NCI-H1092 (cell line): ENCODE results near the gene NOS3.
A peak's percentile ranks its signal among the peaks of the same experiment; 100 is the strongest.

Experiments
- DNase-seq: peaks from one replicate; lab custom pipeline; 2025; lab: John Stamatoyannopoulos, UW

Gene NOS3

GRCh38 chr7:150979713-150980390 is 11.0 kb upstream of the NOS3 start:
- DNase-seq = no peak

DNA sequence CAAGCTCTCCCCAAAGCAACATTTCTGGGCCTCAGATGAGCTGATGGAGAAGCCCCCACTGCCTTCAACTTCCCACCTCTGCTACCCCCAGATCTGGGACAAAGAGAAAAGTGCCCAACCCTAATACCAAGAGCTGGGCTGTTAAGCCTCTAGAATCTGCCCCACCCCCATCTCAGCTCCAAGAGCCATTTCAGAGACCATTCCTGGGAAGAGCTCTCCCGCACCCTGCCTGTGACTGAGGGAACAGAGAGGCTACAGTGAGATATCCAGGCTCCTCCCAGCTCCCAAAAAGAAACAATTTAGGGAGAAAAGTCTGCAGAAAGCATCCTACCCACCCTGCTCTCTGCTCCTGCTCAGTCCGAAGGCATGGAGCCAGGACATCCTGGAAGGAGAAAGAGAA is 10.2 kb upstream of the NOS3 start:
- DNase-seq = no peak

DNA sequence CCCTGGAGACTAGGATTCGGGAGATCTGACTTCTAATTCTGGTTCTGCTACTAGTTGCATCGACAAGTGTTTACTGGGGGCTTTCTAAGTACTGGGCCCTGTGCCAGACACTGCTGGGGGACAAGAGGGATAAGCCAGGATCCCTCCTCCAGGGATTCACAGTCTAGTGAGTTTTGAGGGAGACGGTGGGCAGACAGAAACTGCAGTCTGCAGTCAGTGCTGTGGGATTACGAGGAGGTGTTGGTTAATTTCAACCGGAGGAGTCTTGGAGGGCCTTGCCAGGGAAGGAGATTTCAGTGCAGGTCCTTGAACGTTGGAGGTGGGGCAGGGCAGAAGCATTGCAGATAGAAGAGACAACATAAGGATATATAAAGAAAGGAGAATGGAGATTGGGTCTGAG is 9.2 kb upstream of the NOS3 start:
- peak; percentile 30 for DNase-seq

DNA sequence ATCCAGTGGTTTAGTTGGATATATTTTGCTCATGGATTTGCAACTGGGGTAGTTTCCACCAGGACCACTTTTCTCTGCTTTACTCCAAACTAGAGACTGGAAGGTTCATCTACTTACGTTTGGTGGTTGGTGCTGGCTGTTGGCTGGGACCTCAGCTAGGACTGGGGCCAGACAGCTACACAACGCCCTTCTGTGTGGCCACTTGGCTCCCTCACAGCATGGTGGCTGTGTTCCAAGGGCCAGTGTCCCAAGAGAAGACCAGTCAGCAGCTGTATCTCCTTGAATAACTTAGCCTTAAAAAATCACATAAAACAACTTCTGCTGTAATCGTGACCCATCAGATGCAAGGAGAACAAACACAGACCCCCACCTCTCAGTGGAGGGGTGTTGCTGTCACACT is 8.5 kb upstream of the NOS3 start:
- no peak for DNase-seq

DNA sequence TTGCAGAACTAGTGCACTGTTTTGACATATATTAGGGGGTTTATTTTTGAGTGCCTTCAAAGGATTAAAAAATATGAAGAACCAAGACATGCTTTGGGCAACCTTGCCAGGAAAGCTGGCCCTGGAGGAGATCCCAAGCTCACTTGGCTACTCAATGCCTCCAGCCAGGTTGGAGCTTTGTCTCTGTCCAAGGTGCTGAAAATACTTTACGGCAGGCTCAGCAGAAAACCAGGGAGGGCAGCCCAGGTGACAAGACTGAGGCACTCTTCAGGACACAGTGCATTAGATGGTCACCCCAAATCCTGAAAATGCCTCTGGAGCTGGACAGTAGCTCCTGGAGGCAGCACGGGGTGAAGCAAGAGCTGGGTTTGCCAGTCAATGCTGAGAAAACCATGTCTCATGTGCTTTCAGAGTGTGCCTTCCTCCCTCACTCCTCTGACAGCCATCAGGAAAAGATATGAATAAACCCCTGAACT is 6.9 kb upstream of the NOS3 start:
- DNase-seq = no peak

DNA sequence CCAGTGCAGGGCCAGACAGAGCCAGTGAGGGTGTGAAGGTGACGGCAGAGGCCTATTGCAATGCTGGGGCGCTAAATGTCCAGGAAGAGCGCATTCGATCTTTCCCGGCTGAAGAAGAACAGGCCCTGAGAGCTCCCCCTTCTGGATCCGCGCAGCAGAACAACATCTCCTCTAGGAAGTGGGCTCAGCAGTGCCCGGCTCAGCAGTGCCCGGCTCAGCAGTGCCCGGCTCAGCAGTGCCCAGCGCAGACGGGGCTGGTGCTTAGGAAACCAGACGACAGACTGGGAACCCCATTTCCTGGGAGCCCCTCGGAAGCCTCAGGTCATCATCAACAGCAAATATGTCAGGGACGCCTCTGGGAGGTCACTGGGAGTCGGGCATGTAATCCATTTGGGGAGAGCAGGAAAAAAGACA is 4.7 kb upstream of the NOS3 start:
- DNase-seq = peak; percentile 74

DNA sequence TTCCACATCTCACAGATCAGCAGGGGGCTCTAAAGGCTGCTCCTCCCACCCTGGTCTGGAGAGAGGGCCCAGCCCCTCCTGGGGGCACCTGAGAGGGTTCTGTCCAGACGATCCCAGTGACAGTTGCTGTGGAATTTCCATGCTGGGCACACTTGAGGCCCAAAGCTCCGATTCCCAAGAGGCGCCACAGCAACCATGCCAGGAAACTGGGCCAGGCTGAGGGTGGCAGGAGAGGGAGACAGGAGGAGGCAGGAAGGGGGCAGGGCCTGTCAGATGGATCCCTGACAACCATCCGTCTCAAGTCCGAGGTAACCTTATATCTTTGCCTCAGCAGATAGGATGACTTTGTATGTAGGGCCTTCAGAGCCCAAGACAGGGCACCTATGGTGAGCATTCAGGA is 4.3 kb upstream of the NOS3 start:
- no peak for DNase-seq

DNA sequence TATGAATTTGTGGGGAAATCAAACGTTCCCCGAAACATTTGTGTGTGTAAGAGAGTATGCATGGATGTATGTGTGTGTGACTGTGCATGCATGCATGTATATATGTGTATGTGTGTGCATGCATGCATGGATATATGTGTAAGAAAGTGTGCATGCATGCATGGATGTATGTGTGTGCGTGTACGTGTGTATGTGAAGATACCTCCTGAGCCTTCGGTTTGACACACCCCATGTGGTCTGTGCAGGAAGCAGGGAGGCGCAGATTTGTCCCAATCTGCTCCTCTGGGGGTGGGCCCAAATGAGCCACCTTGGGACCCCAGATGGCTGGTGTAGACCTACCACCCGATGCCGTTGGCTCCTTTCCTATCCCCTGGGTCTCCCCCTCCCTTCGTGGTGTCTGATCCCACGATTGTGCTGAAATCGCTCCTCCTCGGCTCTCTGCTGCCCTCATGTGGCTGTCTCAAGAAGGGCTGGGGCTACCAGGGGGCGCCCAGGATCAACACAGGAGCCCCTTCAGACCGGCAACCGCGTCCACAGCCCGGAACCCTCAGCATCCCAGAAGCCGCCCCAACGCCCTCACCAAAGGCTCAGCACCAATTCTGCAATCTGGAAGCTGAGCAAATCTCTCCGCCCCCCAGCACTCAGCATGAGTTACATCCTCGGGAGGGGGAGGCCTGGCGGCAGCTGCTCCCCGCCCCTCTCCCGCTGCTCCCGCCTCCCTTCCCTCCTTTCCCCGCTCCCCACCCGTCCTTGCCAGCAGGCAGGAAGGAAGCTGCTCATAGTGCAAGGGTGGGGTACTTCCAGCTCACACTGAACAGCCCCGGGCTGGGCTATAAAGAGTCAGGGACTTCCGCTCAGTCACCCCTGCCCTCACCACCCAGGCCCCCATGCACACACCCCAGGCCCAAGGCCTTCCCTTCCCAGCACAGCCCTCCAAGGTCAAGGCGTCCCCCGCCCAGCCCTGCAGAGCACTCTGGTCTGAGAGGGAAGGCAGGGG is 2.3 kb upstream of the NOS3 start:
- peak; percentile 79 for DNase-seq

GRCh38 chr7:150989456-150989855 is 1.4 kb upstream of the NOS3 start:
- DNase-seq = no peak

DNA sequence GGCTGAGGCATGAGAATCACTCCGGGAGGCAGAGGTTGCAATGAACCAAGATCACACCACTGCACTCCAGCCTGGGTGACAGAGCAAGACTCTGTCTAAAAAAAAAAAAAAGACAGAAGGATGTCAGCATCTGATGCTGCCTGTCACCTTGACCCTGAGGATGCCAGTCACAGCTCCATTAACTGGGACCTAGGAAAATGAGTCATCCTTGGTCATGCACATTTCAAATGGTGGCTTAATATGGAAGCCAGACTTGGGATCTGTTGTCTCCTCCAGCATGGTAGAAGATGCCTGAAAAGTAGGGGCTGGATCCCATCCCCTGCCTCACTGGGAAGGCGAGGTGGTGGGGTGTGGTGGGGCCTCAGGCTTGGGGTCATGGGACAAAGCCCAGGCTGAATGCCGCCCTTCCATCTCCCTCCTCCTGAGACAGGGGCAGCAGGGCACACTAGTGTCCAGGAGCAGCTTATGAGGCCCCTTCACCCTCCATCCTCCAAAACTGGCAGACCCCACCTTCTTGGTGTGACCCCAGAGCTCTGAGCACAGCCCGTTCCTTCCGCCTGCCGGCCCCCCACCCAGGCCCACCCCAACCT is 1.3 kb downstream of the NOS3 start:
- DNase-seq = no peak

GRCh38 chr7:150992833-150993302 is 2.1 kb downstream of the NOS3 start:
- peak; percentile 52 for DNase-seq

DNA sequence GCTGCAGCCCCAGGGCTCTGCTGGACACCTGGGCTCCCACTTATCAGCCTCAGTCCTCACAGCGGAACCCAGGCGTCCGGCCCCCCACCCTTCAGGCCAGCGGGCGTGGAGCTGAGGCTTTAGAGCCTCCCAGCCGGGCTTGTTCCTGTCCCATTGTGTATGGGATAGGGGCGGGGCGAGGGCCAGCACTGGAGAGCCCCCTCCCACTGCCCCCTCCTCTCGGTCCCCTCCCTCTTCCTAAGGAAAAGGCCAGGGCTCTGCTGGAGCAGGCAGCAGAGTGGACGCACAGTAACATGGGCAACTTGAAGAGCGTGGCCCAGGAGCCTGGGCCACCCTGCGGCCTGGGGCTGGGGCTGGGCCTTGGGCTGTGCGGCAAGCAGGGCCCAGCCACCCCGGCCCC is 2.7 kb downstream of the NOS3 start:
- no peak for DNase-seq

DNA sequence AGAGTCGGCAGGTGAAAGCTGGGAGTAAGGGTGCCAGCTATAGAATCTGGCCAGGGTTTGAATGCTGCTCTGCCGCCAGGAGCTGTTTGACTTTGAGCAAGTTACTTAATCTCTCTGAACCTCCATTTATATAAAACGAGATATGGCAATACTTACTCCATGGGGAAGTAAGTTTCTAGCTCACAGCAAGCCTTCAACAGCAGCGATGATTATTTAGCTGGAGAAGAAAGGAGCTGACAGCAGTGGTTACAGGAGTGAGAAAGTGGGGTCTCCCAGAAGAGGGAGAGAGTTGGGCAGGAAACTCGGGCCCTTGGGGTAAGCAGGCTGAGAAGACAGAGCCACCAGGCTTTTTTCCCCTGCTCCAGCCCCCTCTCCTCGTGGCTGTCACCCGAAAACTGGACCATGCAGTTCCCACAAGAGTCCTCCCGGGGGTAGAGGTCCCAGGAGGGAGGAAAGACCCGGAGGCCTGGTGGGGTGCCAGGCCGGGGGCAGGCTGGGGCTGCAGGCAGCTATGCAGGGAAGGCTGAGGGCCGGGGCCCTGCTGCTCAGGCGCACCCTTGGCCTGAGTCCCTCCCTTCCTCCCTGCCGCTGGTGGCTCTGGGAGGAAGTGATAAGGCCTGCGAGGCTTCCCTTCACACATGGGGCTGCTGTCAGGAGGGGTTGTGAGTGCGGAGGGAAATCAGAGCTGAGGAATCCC is 3.5 kb downstream of the NOS3 start:
- no peak for DNase-seq

- DNase-seq = no peak
These were observed 4.2 kb downstream of the NOS3 start for GRCh38 chr7:150994838-150995510.

DNA sequence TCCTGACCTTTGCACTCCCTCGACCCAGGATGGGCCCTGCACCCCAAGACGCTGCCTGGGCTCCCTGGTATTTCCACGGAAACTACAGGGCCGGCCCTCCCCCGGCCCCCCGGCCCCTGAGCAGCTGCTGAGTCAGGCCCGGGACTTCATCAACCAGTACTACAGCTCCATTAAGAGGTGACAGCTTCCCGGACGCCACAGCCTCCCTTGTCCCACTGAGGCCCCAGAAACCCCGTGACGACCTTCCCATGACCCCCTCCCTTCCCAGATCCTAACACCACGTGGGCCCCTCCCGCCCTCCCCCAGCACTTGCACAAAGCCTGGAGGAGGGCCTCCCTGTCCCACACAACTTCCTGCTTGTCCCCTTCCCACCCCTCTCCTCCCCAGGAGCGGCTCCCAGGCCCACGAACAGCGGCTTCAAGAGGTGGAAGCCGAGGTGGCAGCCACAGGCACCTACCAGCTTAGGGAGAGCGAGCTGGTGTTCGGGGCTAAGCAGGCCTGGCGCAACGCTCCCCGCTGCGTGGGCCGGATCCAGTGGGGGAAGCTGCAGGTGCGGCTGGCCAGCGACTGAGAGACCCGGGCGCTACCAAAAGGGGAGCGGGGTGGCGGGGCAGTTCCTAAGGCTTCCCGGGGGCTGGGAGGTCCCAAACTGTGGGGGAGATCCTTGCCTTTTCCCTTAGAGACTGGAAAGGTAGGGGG is 5.7 kb downstream of the NOS3 start:
- DNase-seq = no peak

GRCh38 chr7:150997075-150997511 is 6.3 kb downstream of the NOS3 start:
- DNase-seq = no peak

DNA sequence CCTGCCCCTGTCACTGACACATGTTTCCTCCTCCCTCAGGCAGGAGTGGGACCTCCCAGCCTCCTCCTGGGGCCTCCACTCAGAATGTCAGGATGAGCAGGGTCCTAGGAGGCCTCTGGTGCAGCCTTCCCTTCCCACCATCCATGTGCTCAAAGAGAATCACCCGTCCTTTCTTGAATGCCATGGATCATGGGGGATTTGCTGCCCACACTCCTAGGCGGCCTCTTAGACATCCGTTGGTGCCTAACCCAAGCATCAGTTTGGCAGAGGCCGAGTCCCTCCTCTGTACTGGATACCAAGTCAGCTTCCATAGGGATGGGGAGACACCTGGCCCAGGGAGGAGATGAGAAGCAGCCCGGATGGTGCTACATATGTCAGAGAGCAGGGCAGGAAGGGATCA is 7.0 kb downstream of the NOS3 start:
- no peak for DNase-seq

GRCh38 chr7:150998341-150998740 is 7.5 kb downstream of the NOS3 start:
- no peak for DNase-seq

GRCh38 chr7:150999001-150999400 is 8.2 kb downstream of the NOS3 start:
- no peak for DNase-seq

DNA sequence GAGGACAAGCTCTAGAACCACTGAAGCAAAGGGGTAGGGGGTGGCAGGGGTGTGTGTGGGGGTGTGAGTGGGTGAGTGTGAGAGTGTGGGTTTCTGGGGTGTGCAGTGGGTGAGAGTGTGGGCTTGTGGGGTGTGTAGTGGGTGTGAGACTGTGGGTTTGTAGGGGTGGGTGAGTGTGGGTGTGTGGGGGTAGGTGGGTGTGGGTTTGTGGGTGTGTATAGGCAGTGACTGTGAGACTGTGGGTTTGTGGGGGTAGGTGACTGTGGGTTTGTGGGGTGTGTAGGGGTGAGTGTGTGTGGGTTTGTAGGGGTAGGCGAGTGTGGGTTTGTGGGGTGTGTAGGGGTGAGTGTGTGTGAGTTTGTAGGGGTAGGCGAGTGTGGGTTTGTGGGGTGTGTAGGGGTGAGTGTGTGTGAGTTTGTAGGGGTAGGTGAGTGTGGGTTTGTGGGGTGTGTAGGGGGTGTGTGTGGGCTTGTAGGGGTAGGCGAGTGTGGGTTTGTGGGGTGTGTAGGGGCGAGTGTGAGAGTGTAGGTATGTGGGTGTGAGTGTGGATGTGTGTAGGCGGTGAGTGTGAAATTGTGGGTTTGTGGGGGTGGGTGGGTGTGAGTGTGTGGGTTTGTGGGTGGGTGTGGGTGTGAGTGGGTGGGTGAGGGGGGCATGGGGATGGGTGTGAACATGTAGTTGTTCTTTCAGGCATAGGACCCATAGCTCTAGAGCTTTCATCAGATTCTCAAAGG is 8.8 kb downstream of the NOS3 start:
- DNase-seq = no peak
